T follicular helper cell (primary cell): Measurements from ENCODE around the gene PPP1R12C.
"Not testable (repeated sequence)": the region's sequence is repeated elsewhere in the genome, so short reads cannot be mapped to it uniquely, and the experiment has no call there.

Experiments
- DNase-seq: peaks from one replicate; pipeline ENCODE4 v3.0.0-alpha.2; 2020; ENCODE audit warnings: low read depth
- total RNA-seq, 2 experiments: gene quantifications; one replicate each; lab custom pipeline; 2026; lab: John Stamatoyannopoulos, UW

Gene PPP1R12C
- total RNA-seq = 78.9 to 139 reads per million in 2 experiments

DNA sequence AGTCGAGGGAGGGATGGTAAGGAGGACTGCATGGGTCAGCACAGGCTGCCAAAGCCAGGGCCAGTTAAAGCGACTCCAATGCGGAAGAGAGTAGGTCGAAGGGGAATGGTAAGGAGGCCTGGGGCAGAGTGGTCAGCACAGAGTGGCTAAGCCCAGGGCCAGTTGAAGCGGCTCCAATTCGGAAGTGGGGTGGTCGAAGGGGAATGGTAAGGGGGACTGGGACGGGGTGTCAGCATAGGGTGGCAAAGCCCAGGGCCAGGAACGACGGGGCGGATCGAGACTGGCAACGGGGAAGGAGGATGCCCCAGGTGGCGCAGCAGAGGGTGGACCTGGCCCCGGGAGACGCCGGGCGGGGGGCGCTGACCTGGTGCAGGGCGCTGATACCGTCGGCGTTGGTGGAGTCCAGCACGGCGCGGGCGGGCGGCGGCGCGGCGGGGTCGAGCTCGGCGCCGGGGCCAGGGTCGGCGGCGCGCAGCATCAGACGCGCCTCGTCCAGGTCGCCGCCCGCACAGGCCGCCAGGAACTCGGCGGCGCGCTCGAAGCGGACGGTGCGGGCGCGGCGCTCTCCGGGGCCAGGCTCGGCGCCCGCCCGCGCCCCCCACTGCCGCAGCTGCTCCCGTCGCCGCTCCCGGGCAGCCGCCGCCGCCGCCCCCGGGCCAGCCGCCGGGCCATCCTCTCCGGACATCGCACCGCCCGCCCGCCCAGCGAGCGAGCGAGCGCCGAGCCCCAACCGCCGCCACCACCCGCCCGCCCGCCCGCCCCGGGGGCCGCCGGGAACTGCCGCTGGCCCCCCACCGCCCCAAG, at the start of gene PPP1R12C:
PPP1R12C (minus strand) TSS at position 779 of the 804 bp plus-strand sequence; CDS start at position 685, 94 bp downstream.
- peak; percentile 7 for DNase-seq

DNA sequence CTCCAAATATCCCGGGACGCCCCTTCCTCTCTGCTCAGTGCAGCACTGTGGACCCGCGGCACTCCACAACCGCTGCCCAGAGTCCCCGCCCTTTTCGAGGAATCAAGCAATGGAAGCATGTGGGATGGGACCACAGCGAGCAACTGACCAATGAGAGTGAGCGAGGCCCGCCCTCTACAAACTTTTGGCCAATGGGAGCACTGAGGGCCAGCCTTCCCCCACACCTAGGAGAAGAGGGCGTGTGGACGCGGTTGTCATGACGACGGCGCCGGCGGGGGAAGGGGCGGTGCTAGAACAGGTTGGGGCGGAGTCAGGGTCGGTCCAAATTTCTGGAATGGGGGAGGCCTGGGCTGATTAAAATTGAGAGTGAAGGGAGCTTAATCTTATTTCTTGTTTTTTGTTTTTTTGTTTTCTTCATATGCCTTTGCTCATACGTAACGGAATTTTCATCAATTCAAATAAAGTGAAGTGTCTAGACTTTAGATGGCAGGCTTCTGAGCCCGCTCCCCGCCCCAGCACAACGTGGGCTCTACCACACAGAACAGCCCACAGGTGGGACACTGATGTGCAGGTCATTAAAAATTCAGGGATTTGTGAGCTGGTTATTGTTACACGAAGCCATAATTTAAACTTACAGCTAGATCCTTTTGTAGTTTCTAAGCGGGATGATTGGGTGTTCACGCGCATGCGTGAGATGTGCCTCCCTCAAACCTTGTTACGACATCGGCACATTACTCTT, 49.3 kb upstream of the PPP1R12C start, which contains the start of gene DNAAF3:
DNAAF3 (minus strand) TSS at position 84 of the 739 bp plus-strand sequence. CDS start 200 bp downstream, outside the sequence.
- peak; percentile 56 for DNase-seq

DNA sequence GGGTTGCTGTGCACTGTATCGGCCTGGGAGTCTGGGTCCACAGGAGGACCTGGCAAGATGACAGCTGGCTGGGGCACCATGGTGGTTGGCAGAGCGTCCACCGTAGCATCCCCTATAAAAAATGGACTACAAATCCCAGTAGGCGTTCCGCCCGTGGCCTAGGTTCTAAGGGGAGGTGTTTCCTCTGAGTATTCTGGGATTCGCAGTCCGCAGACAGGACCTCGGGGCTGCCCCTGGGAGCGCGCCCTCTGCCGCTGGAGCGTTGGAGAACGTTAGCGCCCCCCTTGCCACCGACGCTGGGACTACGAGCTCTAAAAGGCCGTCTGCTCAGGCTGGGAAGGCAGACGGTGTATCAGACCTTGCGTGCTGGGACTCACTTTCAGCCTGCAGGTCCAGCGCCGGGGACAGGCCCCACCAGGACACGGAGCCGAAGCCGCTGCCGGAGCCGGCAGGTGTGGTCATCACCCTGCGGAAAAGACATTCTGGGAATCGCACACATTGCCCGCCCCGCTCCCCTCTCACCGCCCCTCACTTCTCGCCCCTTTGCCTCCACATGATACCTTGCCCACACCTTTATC, 48.6 kb upstream of the PPP1R12C start:
- DNase-seq = peak; percentile 25

DNA sequence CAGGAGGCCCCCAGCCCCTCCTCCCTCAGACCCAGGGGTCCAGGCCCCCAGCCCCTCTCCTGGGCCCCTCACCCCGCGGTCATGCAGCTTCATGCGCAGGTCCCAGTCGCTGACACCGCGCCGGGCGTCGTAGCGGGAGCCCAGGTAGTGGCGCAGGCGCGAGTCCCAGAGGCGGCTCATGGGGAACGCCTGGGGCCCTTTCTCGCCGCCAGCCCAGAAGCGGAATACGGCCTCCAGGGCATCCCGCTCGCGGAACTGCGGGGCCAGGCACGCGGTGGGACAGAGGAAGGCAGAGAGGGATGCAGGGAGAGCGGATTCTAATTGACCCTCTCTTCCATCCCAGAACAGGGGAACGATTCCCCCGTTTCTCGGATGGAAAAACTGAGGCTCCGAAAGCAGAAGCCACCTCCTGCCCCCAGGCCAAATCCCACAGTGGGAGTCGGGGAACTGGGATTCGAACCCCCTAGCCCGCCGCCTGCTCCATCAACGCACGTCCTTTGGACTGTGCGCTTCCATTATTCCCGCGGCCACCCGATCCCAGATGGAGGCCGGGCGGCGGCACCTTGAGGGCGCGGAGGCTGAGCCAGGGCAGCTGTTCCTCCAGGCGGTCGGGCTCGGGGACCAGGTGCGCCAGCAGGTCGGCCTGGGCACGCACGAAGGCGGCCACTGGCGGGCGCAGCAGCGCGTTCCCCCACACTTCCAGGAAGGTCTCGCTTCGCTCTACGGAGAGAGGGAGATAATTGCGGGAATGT, 44.3 kb upstream of the PPP1R12C start:
- no peak for DNase-seq

DNA sequence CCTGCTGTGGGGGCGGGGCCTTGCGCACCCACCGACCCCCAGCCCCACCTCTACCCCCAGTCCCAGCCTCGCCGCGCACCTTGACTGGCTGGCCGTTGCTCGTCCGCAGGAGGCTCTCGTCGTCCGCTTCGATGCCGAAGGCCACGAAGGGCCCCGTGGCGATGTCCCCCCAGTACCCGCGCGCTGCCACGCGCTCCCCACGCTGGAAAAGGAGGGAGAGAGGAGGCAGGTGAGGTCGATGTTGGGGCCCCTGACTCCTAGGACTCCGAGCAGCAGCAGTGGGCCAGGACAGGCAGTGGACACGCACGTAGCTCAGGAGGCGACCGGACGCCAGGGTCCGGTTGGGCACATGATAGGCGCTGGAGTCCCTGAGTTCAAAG, 43.5 kb upstream of the PPP1R12C start:
- DNase-seq = no peak

DNA sequence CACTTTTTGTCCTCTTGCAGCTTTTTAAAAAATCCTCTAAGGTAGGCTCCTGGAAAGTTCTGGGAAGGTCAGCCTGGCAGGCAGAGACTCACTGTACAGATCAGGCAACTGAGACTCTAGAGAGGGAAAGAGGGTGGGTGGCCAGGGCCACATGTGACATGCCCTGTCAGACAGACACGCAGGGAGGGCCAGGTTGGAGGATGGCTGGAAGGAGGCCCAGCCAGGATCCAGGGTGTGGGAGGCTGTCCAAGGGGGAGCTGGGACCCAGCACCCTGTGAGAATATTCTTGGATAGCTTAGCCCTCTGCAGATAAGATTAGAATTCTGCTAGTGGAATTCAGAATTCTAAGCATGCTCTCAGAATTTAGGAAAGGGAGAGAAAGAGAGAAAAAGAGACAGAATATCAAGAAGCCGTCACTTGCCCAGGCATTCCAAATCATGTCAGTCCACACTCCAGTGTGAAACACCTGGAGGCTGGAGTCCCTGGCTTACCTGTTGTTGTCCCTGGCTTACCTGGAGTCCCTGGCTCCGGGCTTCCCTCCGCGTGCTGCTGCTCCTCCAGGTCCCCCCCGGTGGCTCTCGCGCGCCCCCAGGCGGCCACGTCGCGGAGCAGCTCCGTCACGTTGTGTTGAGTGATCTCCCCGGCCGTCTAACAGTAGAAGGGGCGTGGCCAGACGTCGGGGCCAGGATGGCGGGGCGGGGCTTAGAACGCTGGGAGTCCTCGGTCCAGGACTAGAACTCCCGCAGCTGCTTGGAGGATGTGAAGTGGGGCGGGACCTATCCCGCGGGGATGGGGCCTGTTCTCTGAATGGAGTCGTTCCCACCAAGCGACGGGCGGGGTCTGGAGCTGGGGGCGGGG, 42.9 kb upstream of the PPP1R12C start:
- DNase-seq = peak; percentile 82

DNA sequence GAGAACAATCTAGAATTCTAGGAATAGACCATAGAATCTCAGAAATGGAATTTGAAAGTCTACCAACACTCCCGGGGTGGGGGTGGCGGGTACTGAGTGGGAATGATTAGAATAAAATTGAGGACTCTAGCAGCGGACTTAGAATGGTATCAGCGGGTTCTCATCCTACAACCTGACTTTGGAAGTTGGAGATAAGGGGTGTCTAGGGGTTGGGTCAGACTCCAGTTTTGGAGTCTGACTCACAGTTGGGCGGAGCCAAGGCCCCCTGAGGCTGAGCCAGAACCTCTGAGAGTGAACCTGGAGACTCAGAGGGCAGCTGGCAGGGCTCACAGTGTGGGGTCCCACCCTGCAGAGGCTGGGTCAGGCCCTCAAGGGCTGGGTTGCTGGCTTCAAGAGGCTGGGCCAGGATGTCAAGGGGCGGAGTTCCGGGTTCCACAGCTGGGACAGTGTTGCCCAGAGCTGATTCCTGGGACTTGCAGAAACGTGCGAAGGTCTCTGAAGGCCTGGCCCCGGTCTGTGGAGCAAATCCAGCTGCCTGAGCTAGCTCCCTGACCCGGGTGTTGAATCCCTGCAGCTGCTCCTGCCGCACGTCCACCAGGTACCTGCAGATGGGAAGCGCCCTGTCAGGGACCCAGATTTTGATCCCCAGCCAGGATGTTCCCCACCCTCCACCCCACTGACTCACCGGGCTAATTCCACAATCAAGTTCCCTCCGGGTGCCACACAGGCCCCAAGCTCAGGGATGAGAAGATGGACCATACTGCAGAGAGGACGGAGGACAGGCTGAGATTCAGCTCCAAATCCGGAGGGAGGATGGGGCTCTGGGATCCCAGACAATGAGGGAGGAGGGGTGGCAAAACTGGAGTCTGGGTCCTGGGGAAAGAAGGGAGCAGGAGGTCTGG, 41.7 kb upstream of the PPP1R12C start:
- no peak for DNase-seq

DNA sequence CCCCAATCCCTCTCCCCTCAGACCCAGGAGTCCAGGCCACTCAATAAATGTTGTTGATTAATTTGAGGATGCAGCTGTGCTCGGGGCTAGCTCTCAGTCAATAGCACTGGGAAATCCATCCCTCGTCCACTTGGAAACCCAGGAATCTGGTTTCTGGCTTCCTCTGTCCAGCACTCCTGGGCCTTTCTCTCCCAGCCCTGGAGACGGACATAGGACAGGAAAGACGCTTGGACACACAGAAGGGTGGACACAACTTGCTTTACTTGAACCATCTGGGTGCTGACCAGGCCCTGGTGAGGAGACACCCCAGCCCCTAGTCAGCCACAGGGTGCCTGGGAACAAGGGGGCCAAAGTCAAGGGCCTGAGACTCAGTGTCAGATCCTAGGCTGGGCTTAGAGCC, 41.0 kb upstream of the PPP1R12C start:
- no peak for DNase-seq

DNA sequence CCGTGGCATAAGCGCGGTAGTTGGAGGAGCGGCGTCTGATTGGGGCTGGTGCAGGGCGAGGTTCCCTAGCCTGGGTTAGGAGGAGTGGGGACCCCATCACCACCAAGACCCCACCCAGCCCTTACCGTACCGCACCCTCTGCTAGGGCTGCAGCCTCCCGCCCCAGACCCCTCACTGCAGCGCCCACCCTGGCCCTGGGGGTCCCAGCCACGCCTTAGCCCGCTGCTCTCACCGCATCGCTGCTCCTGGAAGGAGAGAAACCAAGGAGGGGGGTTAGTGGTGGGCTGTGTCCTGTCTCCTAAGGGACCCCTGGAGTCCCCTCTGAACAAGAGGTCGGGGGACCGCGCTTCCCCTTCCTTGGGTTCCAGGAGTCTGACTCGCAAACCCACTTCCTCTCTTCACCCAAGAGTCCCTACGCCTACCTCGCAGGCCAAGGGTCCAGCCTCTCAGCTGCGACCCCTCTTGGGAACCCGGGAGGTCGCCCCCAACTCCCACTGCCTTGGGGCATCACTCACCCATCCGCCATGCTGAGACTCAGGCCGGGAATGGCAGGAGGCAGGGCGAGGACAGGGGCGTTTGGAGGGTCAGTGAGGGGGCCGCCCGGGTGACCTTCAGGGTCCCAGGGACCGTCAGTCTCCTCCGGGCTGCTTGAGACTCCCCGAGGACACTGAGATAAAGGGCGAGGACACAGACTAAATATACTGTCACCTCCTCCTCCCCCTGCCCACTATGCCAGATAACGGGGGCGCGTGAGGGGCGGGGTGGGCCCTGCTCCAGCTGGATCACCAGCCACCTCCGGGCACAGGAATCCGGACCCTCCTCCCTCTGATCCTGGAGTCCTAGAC, 39.8 kb upstream of the PPP1R12C start, which contains the start of gene TNNI3:
TNNI3 (minus strand) TSS at position 669 of the 845 bp plus-strand sequence; CDS start at position 526, 143 bp downstream.
- no peak for DNase-seq

DNA sequence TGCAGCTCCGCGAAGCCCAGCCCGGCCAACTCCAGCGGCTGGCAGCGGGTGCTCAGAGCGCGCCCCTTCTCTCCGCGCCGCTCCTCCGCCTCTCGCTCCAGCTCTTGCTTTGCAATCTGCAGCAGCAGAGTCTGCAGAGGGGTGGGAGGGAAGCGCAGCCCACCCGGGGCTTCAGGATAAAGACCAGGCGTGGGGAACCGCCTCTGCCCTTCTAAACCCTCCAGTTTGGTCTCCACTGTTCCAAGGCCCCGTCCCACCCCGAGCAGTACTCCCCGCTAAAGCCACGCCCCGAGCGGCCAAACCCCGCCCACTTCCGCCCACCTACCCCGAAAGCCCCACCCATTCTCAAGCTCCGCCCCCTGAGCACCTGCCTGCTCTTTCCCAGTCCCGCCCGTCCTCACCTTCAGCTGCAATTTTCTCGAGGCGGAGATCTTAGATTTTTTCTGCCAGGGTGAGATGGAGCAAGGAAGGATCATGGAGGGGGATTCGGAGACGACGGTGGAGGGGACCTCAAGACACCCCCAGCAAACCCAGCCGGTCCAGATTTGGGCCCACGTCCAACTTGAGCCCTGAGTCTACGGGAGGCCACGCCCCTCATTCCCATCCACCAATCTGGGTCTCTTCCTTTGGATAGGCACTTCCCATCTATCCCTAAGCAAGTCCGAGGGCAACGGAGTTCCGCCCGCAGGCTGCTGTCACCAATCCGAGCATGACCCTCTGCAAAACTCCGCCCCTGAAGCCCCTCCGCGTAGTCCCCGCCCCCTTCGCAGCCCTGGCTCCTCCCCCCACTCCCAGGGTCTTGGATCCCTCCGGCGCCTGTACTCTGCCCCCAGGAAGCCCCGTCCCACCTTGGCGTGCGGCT, 39.0 kb upstream of the PPP1R12C start:
- no peak for DNase-seq

DNA sequence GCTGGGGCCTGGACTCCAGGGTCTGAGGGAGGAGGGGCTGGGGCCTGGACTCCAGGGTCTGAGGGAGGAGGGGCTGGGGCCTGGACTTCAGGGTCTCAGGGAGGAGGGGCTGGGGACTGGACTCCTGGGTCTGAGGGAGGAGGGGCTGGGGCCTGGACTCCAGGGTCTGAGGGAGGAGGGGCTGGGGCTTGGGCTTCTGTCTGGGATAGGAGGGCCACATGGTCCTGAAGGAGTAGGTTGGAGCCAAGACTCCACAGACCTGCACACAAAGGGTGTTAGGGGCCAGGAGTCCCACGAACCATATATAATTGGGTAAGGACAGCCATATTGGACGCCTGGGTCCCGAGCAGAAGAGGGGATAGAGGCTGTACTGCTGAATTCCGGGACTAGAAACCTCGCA, 38.3 kb upstream of the PPP1R12C start:
- DNase-seq = not testable (repeated sequence)

DNA sequence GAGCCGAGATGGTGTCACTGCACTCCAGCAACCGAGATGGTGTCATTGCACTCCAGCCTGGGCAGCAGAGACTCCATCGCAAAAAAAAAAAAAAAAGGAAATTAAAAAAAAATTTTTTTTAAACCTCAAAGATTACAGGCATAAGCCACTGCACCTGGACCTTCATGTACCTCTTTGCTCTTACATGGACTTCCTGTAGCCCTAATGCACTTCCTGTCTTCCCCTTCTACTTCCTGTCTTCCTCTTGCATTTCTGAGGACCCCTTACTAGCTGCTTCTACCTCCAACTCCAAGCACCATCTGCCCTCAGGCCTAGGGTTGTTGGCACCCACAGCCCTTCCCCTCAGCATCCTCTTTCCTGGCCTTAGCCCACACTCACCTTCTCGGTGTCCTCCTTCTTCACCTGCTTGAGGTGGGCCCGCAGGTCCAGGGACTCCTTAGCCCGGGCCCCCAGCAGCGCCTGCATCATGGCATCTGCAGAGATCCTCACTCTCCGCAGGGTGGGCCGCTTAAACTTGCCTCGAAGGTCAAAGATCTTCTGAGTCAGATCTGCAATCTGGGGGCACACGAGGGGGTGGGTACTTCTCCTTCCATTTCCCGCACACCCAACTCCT, 36.3 kb upstream of the PPP1R12C start:
- no peak for DNase-seq

DNA sequence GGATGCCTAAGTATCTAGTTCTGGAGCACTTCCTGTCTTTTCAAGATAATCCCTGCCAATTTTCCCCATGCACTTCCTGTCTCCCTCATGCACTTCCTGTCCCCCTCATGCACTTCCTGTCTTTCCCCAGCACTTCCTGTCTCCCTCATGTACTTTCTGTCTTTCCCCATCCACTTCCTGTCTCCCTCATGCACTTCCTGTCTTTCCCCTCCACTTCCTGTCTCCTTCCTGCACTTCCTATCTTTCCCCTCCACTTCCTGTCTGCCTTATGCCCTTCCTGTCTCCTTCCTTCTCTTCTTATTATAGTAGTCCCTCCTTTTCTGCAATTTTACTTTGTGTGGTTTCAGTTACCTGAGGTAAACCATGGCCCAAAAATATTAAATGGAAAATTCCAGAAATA, 34.6 kb upstream of the PPP1R12C start:
- DNase-seq = no peak

DNA sequence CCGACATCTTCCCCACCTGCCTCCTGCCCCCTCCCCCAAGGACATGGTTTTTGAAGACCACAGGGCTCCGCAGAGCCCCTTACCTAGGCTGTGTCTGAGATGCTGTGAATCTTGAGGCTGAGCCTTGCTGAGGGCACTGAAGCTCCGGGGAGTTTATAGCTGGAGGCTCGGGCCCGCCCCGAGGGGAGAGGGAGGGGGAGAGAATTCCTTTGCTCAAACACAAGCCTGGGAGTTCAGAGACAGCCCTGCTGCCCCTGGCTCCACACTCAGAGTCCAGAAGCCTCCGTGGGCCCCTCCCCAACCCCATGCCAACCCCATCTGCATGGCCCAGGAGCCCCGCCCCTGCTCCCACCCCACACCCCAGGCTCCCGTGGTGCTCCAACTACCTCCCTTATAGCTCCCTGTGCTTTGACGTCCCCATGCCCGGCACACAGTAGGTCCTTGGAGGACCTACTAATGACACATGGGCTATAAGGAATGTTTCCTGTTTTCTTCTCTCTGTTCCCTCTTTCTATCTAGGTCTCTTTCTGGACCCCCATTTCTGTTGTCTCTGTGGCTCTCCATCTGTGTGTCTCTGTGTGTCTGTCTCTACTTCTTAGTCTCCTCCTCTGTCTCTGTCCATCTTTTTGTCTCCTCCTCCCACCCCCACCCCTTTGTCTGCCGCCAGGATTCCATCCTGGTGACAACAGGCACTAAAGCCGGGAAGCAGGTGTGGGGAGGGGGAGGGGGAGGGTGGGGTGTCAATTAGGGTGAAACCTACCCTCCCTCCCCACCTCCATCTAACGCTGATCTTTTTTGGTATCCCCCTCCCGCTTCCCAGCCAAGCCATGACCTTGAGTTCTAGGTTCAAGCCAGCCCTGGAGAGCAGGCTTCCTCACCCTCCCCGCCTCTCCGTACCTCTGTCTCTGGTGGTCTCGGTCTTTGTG, 31.9 kb upstream of the PPP1R12C start, which contains the start of gene TNNT1:
TNNT1 (minus strand) TSS at position 129 of the 926 bp plus-strand sequence. CDS start 2,049 bp downstream, outside the sequence.
- no peak for DNase-seq

DNA sequence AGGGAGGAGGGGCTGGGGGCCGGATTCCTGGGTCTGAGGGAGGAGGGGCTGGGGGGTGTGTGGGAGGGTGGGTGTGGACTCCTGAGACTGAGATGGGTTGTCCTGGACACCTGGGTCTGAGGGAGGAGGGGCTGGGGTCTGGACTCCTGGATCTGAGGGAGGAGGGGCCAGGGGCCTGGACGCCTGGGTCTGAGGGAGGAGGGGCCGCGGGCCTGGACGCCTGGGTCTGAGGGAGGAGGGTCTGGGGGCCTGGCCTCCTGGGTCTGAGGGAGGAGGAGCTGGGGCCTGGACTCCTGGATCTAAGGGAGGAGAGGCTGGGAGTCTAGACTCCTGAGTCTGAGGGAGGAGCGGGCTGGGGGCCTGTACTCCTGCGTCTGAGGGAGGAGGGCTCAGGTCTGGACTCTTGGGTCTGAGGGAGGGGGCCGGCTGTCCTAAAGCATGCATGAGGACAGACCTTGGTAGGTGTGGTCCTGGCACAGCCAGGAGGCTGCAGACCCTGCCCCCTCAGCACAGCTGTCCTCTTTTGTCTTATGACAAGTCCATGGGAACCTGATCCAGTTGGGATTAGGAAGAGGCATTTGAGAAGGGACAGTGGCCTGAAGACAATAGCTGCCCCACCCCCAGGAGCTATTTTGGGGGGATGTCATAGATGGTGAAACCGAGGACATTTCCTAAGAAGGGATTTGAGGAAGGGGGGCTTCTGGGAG, 30.3 kb upstream of the PPP1R12C start:
- no peak for DNase-seq
